ENCODE measurements around the gene LSM7. TPM values are rescaled to one million over a fixed set of nuclear protein-coding genes. Genes with fewer than 3 reads are reported as not detected.

LSM7 gene
- polyA plus RNA-seq, 3 donors: 98.6 to 312 (median 132) TPM

DNA sequence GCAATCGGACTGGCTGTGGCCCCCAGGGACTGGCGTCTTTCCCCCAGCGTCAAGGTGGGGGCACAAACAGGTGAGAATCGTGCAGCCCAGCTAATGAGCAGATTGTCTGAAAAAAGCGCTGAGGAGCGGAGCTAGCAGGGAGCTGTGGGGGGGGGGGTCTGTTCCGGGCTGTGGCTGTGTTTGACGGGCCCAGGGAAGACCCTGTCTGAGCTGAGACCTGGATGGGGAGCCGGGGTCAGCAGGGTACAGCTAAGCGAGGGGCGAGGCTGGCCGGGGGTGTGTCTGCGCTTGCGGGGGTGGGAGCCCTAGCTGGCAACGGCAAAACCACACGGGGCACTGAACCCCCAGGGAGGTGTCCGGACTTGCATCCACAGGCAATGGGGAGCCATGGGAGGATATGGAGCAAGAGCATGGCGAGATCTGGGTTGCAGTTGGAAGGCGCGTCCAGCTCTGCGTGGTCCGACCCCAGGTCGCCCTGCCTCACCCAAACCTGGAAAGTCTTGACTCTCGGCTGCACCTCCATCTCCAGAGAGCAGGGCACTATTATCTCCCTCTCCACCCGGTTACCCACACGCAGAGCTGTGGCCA, 25.1 kb downstream of the LSM7 start:
- Mint-ChIP-seq H3K9me3 (peaks cover 0 to 36% (median 14%) of the 10 kb centered on the region in 7 donors), H3K4me3 (peak overlapping the region; percentile 37 to 84), H3K27me3 (ENCODE audit: low read depth in 3 of 3) (peaks cover 67 to 83% (median 80%) of the 10 kb centered on the region in 3 donors), H3K36me3 (peaks cover 9 to 20% of the 10 kb centered on the region in 2 donors), H3K4me1 (peaks cover 42% of the 10 kb centered on the region), H3K27ac (peak overlapping the region in 2 of 7 donors; percentile 12 to 42)
- peaks cover 40 to 77% of the 10 kb centered on the region in 2 donors for H3K27me3 ChIP-seq (ENCODE audit: control insufficient read depth in 2 of 2, insufficient read depth in 2 of 2, low read length in 2 of 2)
- no peak overlapping the region for H3K4me3 ChIP-seq (replicated peaks in 1 of 3; ENCODE audit: low read depth in 2 of 3, low read length in 3 of 3)
- no peak for DNase-seq
- WGBS (ENCODE audit: insufficient coverage): 43% methylated on average over 17 of the region's 26 CpGs
- intact Hi-C loops (cut with micrococcal nuclease): no loop called here
- no peak overlapping the region for H3K9ac ChIP-seq (ENCODE audit: insufficient read depth, low read length, poor library complexity, severe bottlenecking)
- peaks cover 26 to 48% of the 10 kb centered on the region in 2 donors for H3K4me1 ChIP-seq (ENCODE audit: control insufficient read depth in 1 of 2, insufficient read depth in 2 of 2, low read length in 2 of 2)
- TF ChIP-seq, protein P1, sequence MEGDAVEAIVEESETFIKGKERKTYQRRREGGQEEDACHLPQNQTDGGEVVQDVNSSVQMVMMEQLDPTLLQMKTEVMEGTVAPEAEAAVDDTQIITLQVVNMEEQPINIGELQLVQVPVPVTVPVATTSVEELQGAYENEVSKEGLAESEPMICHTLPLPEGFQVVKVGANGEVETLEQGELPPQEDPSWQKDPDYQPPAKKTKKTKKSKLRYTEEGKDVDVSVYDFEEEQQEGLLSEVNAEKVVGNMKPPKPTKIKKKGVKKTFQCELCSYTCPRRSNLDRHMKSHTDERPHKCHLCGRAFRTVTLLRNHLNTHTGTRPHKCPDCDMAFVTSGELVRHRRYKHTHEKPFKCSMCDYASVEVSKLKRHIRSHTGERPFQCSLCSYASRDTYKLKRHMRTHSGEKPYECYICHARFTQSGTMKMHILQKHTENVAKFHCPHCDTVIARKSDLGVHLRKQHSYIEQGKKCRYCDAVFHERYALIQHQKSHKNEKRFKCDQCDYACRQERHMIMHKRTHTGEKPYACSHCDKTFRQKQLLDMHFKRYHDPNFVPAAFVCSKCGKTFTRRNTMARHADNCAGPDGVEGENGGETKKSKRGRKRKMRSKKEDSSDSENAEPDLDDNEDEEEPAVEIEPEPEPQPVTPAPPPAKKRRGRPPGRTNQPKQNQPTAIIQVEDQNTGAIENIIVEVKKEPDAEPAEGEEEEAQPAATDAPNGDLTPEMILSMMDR (IDR thresholded peaks at IDR 0.05): no peak
- no peaks in the 10 kb centered on the region for H3K79me2 ChIP-seq (ENCODE audit: insufficient read depth, low read length)
- peaks cover 26% of the 10 kb centered on the region for H4K20me1 ChIP-seq (ENCODE audit: insufficient read depth, low read length)
- no peak overlapping the region for H2AFZ ChIP-seq (ENCODE audit: insufficient read depth, low read depth, low read length, poor library complexity, severe bottlenecking)
- H3K36me3 ChIP-seq (replicated peaks in 1 of 2; ENCODE audit: control insufficient read depth in 1 of 2, insufficient read depth in 2 of 2, low read length in 2 of 2): no peaks in the 10 kb centered on the region
- no peak overlapping the region for H3K27ac ChIP-seq (ENCODE audit: low read depth in 1 of 2, low read length in 2 of 2)
- no peak overlapping the region for H3K4me2 ChIP-seq (replicated peaks; ENCODE audit: extremely low read depth, low read length, poor library complexity, severe bottlenecking)
- H3K9me3 ChIP-seq (replicated peaks in 1 of 2; ENCODE audit: control insufficient read depth in 1 of 2, insufficient read depth in 1 of 2, low read length in 2 of 2): peaks cover 0 to 7% of the 10 kb centered on the region in 2 donors

GRCh38 chr19:2302319-2303210, 25.8 kb downstream of the LSM7 start:
- TF ChIP-seq, protein P1 (IDR thresholded peaks at IDR 0.05): no peak
- Histone ChIP-seq H3K4me1 (ENCODE audit: control insufficient read depth in 1 of 2, insufficient read depth in 2 of 2, low read length in 2 of 2) (peaks cover 22 to 42% of the 10 kb centered on the region in 2 donors), H3K9ac (ENCODE audit: insufficient read depth, low read length, poor library complexity, severe bottlenecking) (no peak overlapping the region), H3K4me3 (replicated peaks in 1 of 3; ENCODE audit: low read depth in 2 of 3, low read length in 3 of 3) (peak overlapping the region in 1 of 3 experiments; percentile 4), H3K4me2 (replicated peaks; ENCODE audit: extremely low read depth, low read length, poor library complexity, severe bottlenecking) (peak overlapping the region; percentile 30), H3K36me3 (replicated peaks in 1 of 2; ENCODE audit: control insufficient read depth in 1 of 2, insufficient read depth in 2 of 2, low read length in 2 of 2) (no peaks in the 10 kb centered on the region), H2AFZ (ENCODE audit: insufficient read depth, low read depth, low read length, poor library complexity, severe bottlenecking) (no peak overlapping the region), H3K27me3 (ENCODE audit: control insufficient read depth in 2 of 2, insufficient read depth in 2 of 2, low read length in 2 of 2) (peaks cover 37 to 72% of the 10 kb centered on the region in 2 donors), H3K27ac (ENCODE audit: low read depth in 1 of 2, low read length in 2 of 2) (no peak overlapping the region), H4K20me1 (ENCODE audit: insufficient read depth, low read length) (peaks cover 26% of the 10 kb centered on the region), H3K9me3 (replicated peaks in 1 of 2; ENCODE audit: control insufficient read depth in 1 of 2, insufficient read depth in 1 of 2, low read length in 2 of 2) (peaks cover 0 to 7% of the 10 kb centered on the region in 2 donors), H3K79me2 (ENCODE audit: insufficient read depth, low read length) (no peaks in the 10 kb centered on the region)
- Mint-ChIP-seq H3K9me3 (peaks cover 0 to 36% (median 14%) of the 10 kb centered on the region in 7 donors), H3K36me3 (peaks cover 9 to 20% of the 10 kb centered on the region in 2 donors), H3K27ac (peak overlapping the region in 5 of 7 donors; percentile 12 to 75 (median 42)), H3K4me3 (peak overlapping the region; percentile 37 to 84), H3K4me1 (peaks cover 40% of the 10 kb centered on the region), H3K27me3 (ENCODE audit: low read depth in 3 of 3) (peaks cover 64 to 80% (median 76%) of the 10 kb centered on the region in 3 donors)
- DNase-seq: peak; percentile 71 to 83 (median 80)
- 3% methylated on average over 51 of the region's 62 CpGs for WGBS (ENCODE audit: insufficient coverage)
- intact Hi-C loops (cut with micrococcal nuclease): no loop called here

All from CD14-positive monocyte (primary cell).